ENCODE results near the gene LIN9. TPM values are rescaled to one million over a fixed set of nuclear protein-coding genes. Genes with fewer than 3 reads are reported as not detected.
"Not testable (repeated sequence)": the region's sequence is repeated elsewhere in the genome, so short reads cannot be mapped to it uniquely, and the experiment has no call there.

The LIN9 gene
- total RNA-seq, 2 donors from 2014 or later: 11.3 to 13.2 TPM

DNA sequence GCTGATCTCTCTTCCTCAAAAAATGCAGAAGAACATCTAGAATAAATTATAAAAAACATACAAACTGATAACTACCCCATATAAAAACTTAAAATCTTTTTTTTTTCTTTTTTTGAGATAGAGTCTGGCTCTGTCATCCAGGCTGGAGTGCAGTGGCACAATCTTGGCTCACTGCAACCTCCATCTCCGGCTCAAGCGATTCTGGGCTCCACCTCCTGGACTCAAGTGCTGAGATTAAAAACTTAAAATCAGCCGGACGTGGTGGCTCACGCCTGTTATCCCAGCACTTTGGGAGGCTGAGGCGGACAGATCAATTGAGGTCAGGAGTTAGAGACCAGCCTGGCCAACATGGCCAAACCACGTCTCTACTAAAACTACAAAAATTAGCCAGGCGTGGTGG, 31.1 kb downstream of the LIN9 start:
- ATAC-seq (replicated peaks in 1 of 2) (no peak), DNase-seq (no peak)
- Mint-ChIP-seq H3K27me3 (ENCODE audit: low read depth) (no peaks in the 10 kb centered on the region), H3K9me3 (no peaks in the 10 kb centered on the region), H3K4me1 (ENCODE audit: low read depth) (no peaks in the 10 kb centered on the region), H3K36me3 (ENCODE audit: insufficient read depth in 2 of 2) (peaks cover 0 to 5% of the 10 kb centered on the region in 2 donors), H3K27ac (no peak overlapping the region), H3K4me3 (no peak overlapping the region)

DNA sequence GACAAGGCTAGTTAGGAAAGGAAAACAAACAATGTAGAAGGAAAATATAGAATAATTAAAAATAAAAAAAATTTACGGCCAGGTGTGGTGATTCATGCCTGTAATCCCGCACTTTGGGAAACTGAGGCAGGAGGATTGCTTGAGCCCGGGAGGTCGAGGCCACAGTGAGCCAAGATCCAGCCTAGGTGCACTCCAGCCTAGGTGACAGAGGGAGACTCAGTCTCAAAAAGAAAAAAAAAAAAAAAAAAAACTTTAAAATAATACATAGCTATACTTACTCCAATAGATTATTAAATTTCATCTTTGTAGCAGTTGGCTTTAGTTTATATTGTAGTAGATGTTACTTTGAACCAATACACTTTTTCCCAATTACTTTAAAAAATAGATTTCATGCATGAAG, 32.0 kb downstream of the LIN9 start:
- H3K27me3 Mint-ChIP-seq (ENCODE audit: low read depth): no peaks in the 10 kb centered on the region
- peaks cover 0 to 9% of the 10 kb centered on the region in 2 donors for H3K36me3 Mint-ChIP-seq (ENCODE audit: insufficient read depth in 2 of 2)
- DNase-seq (no peak), ATAC-seq (replicated peaks in 1 of 2) (no peak)
- no peak overlapping the region for H3K4me3 Mint-ChIP-seq
- no peak overlapping the region for H3K27ac Mint-ChIP-seq
- no peaks in the 10 kb centered on the region for H3K9me3 Mint-ChIP-seq
- no peaks in the 10 kb centered on the region for H3K4me1 Mint-ChIP-seq (ENCODE audit: low read depth)

DNA sequence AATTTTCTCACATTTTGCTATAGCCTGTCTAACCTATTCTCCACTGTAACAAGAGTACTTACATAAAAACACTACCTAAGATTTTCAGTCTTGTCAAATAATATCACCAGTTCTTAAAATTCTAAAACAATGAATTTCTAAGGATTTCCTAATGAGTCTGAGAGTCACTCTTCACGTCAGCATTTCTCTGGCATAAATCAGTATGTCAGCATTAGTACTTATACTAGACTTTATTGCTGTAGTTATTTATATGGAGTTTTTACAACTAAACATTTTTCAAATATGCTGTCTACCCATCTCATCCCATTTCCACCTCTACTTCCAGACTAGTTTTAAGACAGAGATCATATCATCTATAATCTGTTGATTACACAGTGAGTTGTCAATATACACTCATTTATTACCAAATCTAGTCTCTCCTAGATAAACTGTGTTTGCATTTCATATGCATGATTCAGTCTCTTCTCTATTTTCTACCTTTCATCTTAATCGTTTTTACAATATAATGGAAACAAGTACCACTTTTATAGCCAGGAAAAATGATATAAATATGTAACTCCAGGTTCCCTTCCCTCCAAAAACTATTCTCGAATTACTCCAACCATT, 32.8 kb downstream of the LIN9 start:
- H3K4me1 Mint-ChIP-seq (ENCODE audit: low read depth): no peaks in the 10 kb centered on the region
- H3K4me3 Mint-ChIP-seq: no peak overlapping the region
- no peaks in the 10 kb centered on the region for H3K27me3 Mint-ChIP-seq (ENCODE audit: low read depth)
- ATAC-seq (replicated peaks in 1 of 2) (no peak), DNase-seq (no peak)
- H3K27ac Mint-ChIP-seq: no peak overlapping the region
- peaks cover 0 to 9% of the 10 kb centered on the region in 2 donors for H3K36me3 Mint-ChIP-seq (ENCODE audit: insufficient read depth in 2 of 2)
- H3K9me3 Mint-ChIP-seq: no peaks in the 10 kb centered on the region

DNA sequence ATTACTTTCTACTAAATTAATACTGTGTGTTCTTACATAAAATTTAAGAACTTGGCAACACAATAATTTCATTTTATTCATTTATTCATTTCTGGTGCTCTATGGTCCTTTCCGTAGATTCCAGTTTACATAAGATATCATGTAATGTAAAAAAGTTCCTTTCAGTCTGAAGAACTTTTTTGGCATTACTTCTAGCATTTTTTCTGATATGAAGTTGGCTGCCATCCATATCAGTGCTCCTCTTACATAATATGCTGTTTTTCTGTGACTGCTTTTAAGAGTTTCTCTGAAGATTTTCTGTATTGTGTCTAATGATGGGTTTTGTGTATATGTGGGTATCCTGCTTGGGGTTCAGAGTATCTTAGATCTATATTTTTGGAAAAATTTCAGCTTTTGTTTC, 34.8 kb downstream of the LIN9 start:
- Mint-ChIP-seq H3K36me3 (ENCODE audit: insufficient read depth in 2 of 2) (peaks cover 0 to 9% of the 10 kb centered on the region in 2 donors), H3K4me1 (ENCODE audit: low read depth) (no peaks in the 10 kb centered on the region), H3K27ac (peak overlapping the region; percentile 68), H3K27me3 (ENCODE audit: low read depth) (no peaks in the 10 kb centered on the region), H3K9me3 (no peaks in the 10 kb centered on the region), H3K4me3 (no peak overlapping the region)
- no peak for DNase-seq
- ATAC-seq (replicated peaks in 1 of 2): no peak

DNA sequence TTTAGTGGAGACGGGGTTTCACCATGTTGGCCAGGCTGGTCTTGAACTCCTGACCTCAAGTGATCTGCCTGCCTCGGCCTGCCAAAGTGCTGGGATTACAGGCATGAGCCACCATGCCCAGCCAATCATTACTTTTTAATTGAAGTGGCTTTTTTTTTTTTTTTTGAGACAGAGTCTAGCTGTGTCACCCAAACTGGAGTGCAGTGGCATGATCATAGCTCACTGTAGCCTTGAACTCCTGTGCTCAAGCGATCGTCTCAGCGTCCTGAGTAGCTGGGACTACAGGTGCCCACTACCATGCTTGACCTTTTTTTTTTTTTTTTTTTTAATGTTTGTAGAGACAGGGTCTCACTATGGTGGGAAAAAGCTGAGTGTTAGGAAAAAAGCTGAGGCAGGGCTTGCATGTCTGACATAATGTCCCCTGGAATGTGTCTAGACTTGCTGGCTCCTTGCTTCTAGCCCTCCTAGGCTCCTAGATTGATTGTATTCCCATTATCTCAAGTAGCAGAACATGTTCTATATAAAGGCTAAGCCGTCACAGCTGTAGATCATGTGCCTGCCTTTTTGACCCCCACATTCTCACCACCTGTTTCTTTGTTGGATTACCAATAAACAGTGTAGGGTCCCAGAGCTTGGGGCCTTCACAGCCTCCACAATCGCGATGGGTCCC, 36.6 kb downstream of the LIN9 start:
- not testable (repeated sequence) for DNase-seq, H3K27ac Mint-ChIP-seq

GRCh38 chr1:226268421-226269124, 40.4 kb downstream of the LIN9 start:
- peaks cover 0 to 7% of the 10 kb centered on the region in 2 donors for H3K36me3 Mint-ChIP-seq (ENCODE audit: insufficient read depth in 2 of 2)
- no peaks in the 10 kb centered on the region for H3K27me3 Mint-ChIP-seq (ENCODE audit: low read depth)
- no peak for DNase-seq
- H3K27ac Mint-ChIP-seq: no peak overlapping the region
- ATAC-seq (replicated peaks in 1 of 2): no peak
- H3K9me3 Mint-ChIP-seq: no peaks in the 10 kb centered on the region
- H3K4me3 Mint-ChIP-seq: no peak overlapping the region
- H3K4me1 Mint-ChIP-seq (ENCODE audit: low read depth): no peaks in the 10 kb centered on the region

More for the DNA sequence above, 36.6 kb downstream of the LIN9 start:
- not testable (repeated sequence) for H3K4me3 Mint-ChIP-seq; H3K9me3 Mint-ChIP-seq; H3K27me3 Mint-ChIP-seq (ENCODE audit: low read depth); ATAC-seq (replicated peaks in 1 of 2); H3K4me1 Mint-ChIP-seq (ENCODE audit: low read depth)
- H3K36me3 Mint-ChIP-seq (ENCODE audit: insufficient read depth in 2 of 2): peaks cover 0 to 12% of the 10 kb centered on the region in 2 donors

DNA sequence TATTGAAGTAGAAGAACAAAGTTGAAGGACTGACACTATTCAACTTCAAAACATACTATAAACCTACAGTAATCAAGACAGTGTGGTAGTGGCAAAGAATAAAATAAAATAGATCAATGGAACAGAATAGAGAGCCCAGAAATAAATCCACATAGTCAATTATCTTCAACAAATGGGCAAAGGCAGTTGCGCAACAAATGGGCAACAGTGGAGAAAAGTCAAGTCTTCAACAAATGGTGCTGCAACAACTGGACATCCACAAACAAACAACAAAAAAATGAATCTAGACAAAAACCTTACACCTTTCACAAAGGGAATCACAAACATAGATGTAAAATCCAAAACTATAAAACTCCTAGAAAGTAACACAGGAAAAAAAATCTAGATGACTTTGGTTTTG, 47.1 kb downstream of the LIN9 start:
- Mint-ChIP-seq H3K4me3 (no peak overlapping the region), H3K27ac (no peak overlapping the region), H3K4me1 (ENCODE audit: low read depth) (no peaks in the 10 kb centered on the region), H3K27me3 (ENCODE audit: low read depth) (no peaks in the 10 kb centered on the region), H3K9me3 (no peaks in the 10 kb centered on the region), H3K36me3 (ENCODE audit: insufficient read depth in 2 of 2) (peaks cover 13 to 27% of the 10 kb centered on the region in 2 donors)
- DNase-seq: no peak
- no peak for ATAC-seq (replicated peaks in 1 of 2)

DNA sequence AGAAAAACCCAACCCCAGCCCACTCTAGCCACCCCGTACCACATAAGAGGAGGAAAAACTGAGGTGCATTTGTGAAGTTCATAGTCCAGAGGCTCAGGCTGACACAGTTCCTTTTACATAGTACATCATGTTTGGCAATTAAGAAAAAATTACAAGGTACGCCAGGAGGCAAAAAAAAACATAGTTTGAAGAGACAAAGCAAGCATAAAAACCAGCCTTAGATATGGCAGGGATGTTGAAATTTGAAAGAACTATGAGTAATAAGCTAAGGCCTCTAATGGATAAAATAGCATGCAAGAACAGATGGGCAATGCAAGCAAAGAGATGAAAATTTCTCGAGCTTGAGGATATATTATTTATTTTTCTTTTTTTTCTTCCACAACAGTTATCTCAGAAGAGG, 53.6 kb downstream of the LIN9 start:
- no peak for ATAC-seq (replicated peaks in 1 of 2)
- Mint-ChIP-seq H3K4me1 (ENCODE audit: low read depth) (no peaks in the 10 kb centered on the region), H3K9me3 (no peaks in the 10 kb centered on the region), H3K36me3 (ENCODE audit: insufficient read depth in 2 of 2) (peaks cover 8 to 13% of the 10 kb centered on the region in 2 donors), H3K27ac (no peak overlapping the region), H3K27me3 (ENCODE audit: low read depth) (no peaks in the 10 kb centered on the region), H3K4me3 (no peak overlapping the region)
- no peak for DNase-seq

DNA sequence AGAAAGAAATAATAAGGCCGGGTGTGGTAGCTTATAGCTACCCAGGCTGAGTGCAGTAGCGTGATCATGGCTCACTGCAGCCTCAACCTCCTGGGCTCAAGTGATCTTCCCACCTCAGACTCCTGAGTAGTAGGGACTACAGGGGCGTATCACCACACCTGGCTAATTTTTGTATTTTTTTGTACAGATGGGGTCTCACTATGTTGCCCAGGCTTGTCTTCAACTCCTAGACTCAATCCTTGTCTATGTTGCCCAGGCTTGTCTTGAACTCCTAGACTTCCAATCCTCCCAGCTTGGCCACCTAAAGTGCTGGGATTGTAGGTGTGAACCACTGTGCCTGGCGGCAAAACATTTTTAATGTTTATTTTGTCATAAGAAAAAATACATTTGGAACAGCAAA, 55.0 kb downstream of the LIN9 start:
- Mint-ChIP-seq H3K27me3 (ENCODE audit: low read depth) (no peaks in the 10 kb centered on the region), H3K4me1 (ENCODE audit: low read depth) (no peaks in the 10 kb centered on the region), H3K27ac (no peak overlapping the region)

GRCh38 chr1:226252841-226253240, 56.1 kb downstream of the LIN9 start:
- not testable (repeated sequence) for DNase-seq

More for the DNA sequence above, 55.0 kb downstream of the LIN9 start:
- H3K9me3 Mint-ChIP-seq: no peaks in the 10 kb centered on the region
- no peak overlapping the region for H3K4me3 Mint-ChIP-seq
- H3K36me3 Mint-ChIP-seq (ENCODE audit: insufficient read depth in 2 of 2): peaks cover 0 to 4% of the 10 kb centered on the region in 2 donors
- DNase-seq: no peak
- no peak for ATAC-seq (replicated peaks in 1 of 2)

GRCh38 chr1:226250511-226250910, 58.5 kb downstream of the LIN9 start:
- Mint-ChIP-seq H3K36me3 (ENCODE audit: insufficient read depth in 2 of 2) (peaks cover 0 to 3% of the 10 kb centered on the region in 2 donors), H3K4me1 (ENCODE audit: low read depth) (no peaks in the 10 kb centered on the region), H3K27ac (no peak overlapping the region), H3K27me3 (ENCODE audit: low read depth) (no peaks in the 10 kb centered on the region), H3K4me3 (no peak overlapping the region), H3K9me3 (no peaks in the 10 kb centered on the region)
- no peak for ATAC-seq (replicated peaks in 1 of 2)
- no peak for DNase-seq

More at GRCh38 chr1:226252841-226253240, 56.1 kb downstream of the LIN9 start:
- H3K27me3 Mint-ChIP-seq (ENCODE audit: low read depth); ATAC-seq (replicated peaks in 1 of 2); H3K4me1 Mint-ChIP-seq (ENCODE audit: low read depth); H3K36me3 Mint-ChIP-seq (ENCODE audit: insufficient read depth in 2 of 2); H3K4me3 Mint-ChIP-seq; H3K27ac Mint-ChIP-seq; H3K9me3 Mint-ChIP-seq: not testable (repeated sequence)

GRCh38 chr1:226248796-226249195, 60.2 kb downstream of the LIN9 start:
- Mint-ChIP-seq H3K4me3 (no peak overlapping the region), H3K36me3 (ENCODE audit: insufficient read depth in 2 of 2) (peaks cover 0 to 2% of the 10 kb centered on the region in 2 donors), H3K4me1 (ENCODE audit: low read depth) (no peaks in the 10 kb centered on the region), H3K9me3 (no peaks in the 10 kb centered on the region), H3K27me3 (ENCODE audit: low read depth) (no peaks in the 10 kb centered on the region), H3K27ac (no peak overlapping the region)
- ATAC-seq (replicated peaks in 1 of 2) (no peak), DNase-seq (no peak)

DNA sequence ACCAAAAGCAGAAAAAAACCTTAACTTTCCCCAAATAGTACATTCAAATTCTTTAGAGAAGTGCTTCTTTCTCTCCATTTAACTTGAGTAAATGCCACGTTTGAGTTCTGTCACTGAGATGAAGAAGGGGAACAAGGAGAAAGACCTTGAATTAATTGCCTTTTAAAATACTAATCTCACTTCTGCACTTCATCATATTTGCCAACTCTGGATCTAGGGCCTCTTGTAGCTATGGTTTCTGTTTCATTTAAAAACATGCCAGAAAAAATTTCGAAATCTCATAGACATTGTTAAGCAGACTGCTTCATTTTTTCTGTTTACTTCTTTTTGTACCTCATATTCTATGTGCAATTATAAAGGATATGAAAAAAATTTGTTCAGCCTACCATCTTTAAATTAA, 60.9 kb downstream of the LIN9 start:
- Mint-ChIP-seq H3K36me3 (ENCODE audit: insufficient read depth in 2 of 2) (peaks cover 0 to 2% of the 10 kb centered on the region in 2 donors), H3K4me3 (no peak overlapping the region), H3K4me1 (ENCODE audit: low read depth) (no peaks in the 10 kb centered on the region), H3K27me3 (ENCODE audit: low read depth) (no peaks in the 10 kb centered on the region), H3K9me3 (no peaks in the 10 kb centered on the region), H3K27ac (no peak overlapping the region)
- ATAC-seq (replicated peaks in 1 of 2) (no peak), DNase-seq (no peak)
